ENCODE results near the gene CCDC27. TPM values are rescaled to one million over a fixed set of nuclear protein-coding genes. Genes with fewer than 3 reads are reported as not detected.

CCDC27 gene
- total RNA-seq, 1 experiment from 2014 or later, result not detected

- Histone ChIP-seq H3K4me3 (ENCODE audit: low read length) (no peak overlapping the region), H3K79me2 (ENCODE audit: low read length) (no peaks in the 10 kb centered on the region), H3K4me1 (ENCODE audit: insufficient read depth, low read length) (no peaks in the 10 kb centered on the region), H3K9me2 (replicated peaks; ENCODE audit: low read length) (no peaks in the 10 kb centered on the region), H4K20me1 (ENCODE audit: low read length) (no peaks in the 10 kb centered on the region), H3F3A (ENCODE audit: low read length, unreplicated experiment) (no peaks in the 10 kb centered on the region), H3K27ac (ENCODE audit: low read length) (no peak overlapping the region), H2AFZ (ENCODE audit: low read length) (no peak overlapping the region), H3K4me2 (ENCODE audit: low read length) (no peak overlapping the region), H3K9ac (ENCODE audit: low read length) (no peak overlapping the region), H3K36me3 (ENCODE audit: low read depth, low read length) (peaks cover 3% of the 10 kb centered on the region; the same call in 1 of the 2 replicates), H3K9me3 (ENCODE audit: low read length) (no peaks in the 10 kb centered on the region), H3K27me3 (ENCODE audit: low read length) (no peaks in the 10 kb centered on the region)
- no peak for TF ChIP-seq EZH2 (IDR thresholded peaks at IDR 0.05; ENCODE audit: low read length, unreplicated experiment)
- TF ChIP-seq, protein P1, sequence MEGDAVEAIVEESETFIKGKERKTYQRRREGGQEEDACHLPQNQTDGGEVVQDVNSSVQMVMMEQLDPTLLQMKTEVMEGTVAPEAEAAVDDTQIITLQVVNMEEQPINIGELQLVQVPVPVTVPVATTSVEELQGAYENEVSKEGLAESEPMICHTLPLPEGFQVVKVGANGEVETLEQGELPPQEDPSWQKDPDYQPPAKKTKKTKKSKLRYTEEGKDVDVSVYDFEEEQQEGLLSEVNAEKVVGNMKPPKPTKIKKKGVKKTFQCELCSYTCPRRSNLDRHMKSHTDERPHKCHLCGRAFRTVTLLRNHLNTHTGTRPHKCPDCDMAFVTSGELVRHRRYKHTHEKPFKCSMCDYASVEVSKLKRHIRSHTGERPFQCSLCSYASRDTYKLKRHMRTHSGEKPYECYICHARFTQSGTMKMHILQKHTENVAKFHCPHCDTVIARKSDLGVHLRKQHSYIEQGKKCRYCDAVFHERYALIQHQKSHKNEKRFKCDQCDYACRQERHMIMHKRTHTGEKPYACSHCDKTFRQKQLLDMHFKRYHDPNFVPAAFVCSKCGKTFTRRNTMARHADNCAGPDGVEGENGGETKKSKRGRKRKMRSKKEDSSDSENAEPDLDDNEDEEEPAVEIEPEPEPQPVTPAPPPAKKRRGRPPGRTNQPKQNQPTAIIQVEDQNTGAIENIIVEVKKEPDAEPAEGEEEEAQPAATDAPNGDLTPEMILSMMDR (conservative IDR thresholded peaks at IDR 0.05; ENCODE audit: low read depth, low read length), result no peak
- TF ChIP-seq EZH2phosphoT487 (IDR thresholded peaks at IDR 0.05; ENCODE audit: borderline replicate concordance, low read length), result no peak
- no peak for DNase-seq
- no peak for ATAC-seq
- intact Hi-C loops (cut with micrococcal nuclease), result no loop called here
- ChIA-PET POLR2A (ENCODE audit: unreplicated experiment) (no interaction called here), CTCF (no interaction called here)
- BruUV-seq (replicated peaks), result no TSS peak
Observed at GRCh38 chr1:3816331-3817137, 64.3 kb downstream of the CCDC27 start.

DNA sequence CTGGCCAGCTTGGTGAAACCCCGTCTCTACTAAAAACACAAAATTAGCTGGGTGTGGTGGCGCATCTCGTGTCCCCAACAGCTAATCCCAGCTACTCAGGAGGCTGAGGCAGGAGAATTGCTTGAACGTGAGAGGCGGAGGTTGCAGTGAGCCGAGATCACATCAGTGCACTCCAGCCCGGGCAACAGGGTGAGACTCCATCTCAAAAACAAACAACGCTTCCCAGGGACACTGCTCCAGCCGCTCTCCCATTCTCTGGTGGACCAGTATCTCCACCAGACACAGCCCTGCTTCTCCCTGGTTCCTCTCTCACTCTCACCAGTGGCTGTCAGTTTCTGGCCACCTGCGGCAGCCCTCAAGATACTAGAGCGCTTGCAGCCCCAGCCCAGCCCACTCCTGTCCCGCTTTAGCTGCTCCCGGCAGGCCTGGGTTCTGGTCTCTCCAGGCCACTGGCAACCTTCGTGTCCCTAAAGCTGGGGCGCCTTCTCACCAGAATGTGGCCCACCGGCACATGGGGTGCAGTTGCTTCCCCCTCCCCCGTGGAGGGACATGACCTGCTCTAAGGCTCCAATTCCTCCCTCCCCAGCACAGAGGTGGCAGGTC, 65.0 kb downstream of the CCDC27 start:
- Histone ChIP-seq H3K4me1 (ENCODE audit: insufficient read depth, low read length) (no peaks in the 10 kb centered on the region), H3K9me3 (ENCODE audit: low read length) (no peaks in the 10 kb centered on the region), H3K4me2 (ENCODE audit: low read length) (no peak overlapping the region), H3K9me2 (replicated peaks; ENCODE audit: low read length) (no peaks in the 10 kb centered on the region), H2AFZ (ENCODE audit: low read length) (no peak overlapping the region), H3K79me2 (ENCODE audit: low read length) (no peaks in the 10 kb centered on the region), H4K20me1 (ENCODE audit: low read length) (no peaks in the 10 kb centered on the region), H3K36me3 (ENCODE audit: low read depth, low read length) (peaks cover 8% of the 10 kb centered on the region; the same call in 1 of the 2 replicates), H3F3A (ENCODE audit: low read length, unreplicated experiment) (no peaks in the 10 kb centered on the region), H3K27ac (ENCODE audit: low read length) (no peak overlapping the region), H3K9ac (ENCODE audit: low read length) (no peak overlapping the region), H3K27me3 (ENCODE audit: low read length) (no peaks in the 10 kb centered on the region), H3K4me3 (ENCODE audit: low read length) (no peak overlapping the region)
- TF ChIP-seq, protein P1 (conservative IDR thresholded peaks at IDR 0.05; ENCODE audit: low read depth, low read length), result no peak
- TF ChIP-seq EZH2phosphoT487 (IDR thresholded peaks at IDR 0.05; ENCODE audit: borderline replicate concordance, low read length), result no peak
- no peak for TF ChIP-seq EZH2 (IDR thresholded peaks at IDR 0.05; ENCODE audit: low read length, unreplicated experiment)
- ATAC-seq, result no peak
- ChIA-PET POLR2A (ENCODE audit: unreplicated experiment) (no interaction called here), CTCF (no interaction called here)
- BruUV-seq (replicated peaks), result no TSS peak
- DNase-seq, result no peak
- intact Hi-C loops (cut with micrococcal nuclease), result no loop called here
